DMS79 (cell line): ENCODE measurements around the gene SLC66A2.

ENCODE experiments used
- DNase-seq: peaks from one replicate; lab custom pipeline; 2025; lab: John Stamatoyannopoulos, UW

Gene SLC66A2

DNA sequence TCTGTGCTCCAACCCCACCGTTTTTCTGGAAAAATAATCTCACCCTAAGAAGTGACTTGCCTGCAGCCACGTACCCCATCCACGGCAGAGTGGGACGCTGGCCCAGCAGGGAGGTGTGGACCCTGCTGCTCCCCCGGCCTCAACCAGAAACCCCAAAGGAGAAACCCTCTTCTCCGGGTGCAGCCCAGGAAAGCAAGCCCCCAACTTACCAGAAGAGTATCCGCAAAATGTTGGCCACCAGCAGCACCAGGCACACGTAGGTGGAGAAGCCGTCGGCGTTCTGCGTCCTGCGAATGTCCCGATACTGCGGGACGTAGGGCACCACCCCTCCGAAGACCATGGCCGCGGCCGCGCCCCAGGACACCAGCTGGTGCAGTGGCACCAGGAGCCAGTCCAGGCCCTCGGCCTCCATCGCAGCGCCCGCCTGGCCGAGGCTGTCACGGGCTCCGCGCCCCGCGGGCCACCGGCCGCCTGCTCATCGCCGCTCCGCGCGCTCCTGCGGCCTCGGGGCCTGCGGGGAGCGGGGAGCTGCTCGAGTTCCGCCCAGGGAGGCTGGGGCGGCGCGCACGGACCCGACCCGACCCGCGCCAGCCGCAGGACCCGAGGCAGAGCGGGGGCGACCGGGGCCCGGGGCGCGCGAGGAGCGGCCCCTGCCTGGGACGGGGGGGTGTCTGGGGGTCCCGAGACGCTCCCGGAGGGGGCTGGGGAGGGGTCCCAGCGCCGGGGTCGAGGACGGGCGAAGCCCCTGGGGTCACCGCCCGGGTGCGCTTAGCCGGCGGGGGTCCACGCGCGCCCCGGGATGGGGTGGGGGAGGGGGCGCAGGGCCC is 725 bp downstream of the SLC66A2 start:
- DNase-seq: no peak

GRCh38 chr18:79949697-79950487 is 1.6 kb downstream of the SLC66A2 start:
- no peak for DNase-seq

- no peak for DNase-seq
Observed at GRCh38 chr18:79948719-79949411, 2.6 kb downstream of the SLC66A2 start.

- DNase-seq: no peak
Observed at GRCh38 chr18:79947881-79948610, 3.4 kb downstream of the SLC66A2 start.

DNA sequence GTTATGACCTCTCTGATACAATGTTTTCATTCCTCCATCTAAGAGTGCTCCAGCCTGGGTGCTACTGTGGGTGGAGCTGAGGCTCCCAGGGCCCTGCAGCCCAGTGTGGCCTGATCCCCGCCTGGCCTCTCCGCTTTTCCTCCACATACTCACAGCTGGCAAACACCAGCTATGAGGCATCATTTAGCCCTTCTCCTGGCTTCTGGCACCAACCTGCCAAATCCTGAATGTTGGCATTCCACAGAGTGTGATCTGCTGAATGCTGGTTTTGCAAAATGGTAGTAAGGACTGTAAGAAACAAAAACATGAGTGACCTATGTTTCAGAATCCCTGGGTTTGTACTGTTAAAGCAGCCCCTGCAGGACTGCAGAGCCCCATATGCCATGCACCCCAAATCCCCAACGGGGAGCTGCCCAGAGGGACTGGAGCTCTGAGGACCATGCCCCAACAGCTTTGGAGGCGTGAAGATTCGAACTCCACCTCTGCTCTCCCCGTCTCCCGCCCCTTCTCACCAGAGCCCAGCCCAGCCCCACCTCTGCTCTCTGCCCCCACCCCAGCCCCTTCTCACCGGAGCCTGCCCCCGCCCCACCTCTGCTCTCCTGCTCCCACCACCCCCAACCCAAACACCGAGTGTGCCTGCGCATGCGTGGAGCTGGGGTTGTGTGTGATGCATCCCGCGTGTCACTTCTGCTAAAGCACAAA is 4.2 kb downstream of the SLC66A2 start:
- no peak for DNase-seq

DNA sequence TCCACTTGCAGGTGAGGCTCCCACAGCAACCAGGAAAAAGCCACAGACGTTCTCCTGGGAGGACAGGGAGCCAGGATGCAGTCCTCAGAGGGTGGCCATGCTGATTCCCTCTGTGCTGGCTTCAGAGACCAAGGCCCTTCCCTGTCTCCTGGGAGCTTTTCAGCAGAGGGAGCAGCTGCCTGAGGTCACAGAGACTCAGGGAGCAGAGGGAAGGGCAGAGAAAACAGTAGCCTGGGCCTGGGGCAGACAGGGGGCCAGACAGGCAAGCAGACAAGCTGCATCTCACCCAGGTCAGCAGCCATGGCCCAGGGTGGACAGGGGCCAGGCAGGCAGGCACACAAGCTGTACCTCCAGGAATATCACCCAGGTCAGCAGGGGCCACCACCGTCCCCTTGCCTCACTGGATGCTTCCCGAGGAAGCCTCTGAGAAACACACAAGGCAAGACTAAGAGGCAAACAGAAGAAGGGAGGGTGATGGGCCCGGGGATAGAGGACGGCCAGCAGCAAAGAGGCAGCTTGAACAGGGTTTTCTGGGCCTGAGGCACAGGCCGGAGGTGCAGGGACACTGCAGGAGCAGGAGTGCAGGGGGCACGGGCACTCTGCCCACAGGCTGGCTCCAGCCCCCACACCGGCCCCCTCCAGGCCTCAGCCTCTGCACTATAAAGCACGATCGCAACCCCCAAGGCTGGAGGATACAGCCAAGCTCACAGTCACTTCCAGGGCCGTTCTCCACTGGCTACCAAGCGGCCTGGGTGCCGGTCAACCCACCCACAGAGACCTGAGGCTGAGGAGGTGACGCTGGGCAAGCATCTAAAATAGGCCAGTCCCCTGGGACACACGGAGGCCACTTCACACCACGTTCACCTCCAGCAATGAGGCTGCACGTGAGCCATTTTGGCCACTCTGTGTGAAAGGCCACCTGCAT is 6.1 kb downstream of the SLC66A2 start:
- DNase-seq: no peak

- no peak for DNase-seq
Observed at GRCh38 chr18:79944746-79945117, 6.7 kb downstream of the SLC66A2 start.

DNA sequence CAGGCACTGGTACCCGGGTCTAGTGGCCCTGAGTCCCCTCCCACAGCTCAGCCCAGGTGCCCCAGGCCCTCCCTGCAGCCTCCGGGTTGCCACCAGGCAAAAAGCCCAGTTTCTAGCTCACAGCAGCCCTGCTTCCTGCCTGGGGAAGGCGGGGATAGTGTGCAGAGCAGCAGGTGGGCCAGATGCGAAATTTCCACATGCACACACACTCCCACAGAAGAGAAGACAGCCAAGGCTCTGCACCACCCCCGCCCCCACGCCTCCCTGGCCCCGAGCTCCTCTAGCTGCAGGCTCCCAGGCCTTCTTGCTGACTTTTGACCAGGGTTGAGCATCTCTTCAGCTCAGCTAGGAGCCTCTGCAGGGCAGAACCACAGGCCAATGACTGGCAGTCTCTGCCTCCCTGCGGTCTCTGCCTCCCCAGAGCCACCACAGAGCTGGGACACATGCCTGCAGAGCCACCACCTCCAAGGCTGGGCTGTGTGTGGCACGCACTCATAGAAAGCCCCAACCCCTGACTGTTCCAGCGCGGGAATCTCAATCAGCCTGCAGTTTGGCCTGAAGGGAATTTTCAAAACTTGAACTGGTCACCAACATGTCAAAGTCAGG is 7.2 kb downstream of the SLC66A2 start:
- DNase-seq: no peak

DNA sequence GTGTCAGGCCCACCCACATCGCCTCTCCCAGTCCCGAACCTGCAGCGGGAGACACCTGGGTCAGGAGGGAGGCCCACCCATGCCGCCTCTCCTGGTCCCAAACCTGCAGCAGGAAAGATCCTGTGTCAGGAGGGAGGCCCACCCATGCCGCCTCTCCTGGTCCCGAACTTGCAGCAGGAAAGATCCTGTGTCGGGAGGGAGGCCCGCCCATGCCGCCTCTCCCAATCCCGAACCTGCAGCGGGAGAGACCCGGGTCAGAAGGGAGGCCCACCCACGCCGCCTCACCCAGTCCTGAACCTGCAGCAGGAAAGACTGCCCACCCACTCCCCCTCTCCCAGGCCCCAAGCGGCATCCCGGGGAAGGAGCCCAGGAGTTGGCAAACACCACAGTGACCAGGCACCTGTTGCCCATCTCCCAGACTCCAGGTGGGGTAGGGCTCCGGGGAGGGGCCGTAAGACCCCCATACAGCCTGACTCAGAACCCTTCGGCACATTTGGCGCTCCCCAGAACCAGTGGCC is 7.8 kb downstream of the SLC66A2 start:
- DNase-seq: no peak

- no peak for DNase-seq
Observed at GRCh38 chr18:79942786-79943607, 8.5 kb downstream of the SLC66A2 start.

DNA sequence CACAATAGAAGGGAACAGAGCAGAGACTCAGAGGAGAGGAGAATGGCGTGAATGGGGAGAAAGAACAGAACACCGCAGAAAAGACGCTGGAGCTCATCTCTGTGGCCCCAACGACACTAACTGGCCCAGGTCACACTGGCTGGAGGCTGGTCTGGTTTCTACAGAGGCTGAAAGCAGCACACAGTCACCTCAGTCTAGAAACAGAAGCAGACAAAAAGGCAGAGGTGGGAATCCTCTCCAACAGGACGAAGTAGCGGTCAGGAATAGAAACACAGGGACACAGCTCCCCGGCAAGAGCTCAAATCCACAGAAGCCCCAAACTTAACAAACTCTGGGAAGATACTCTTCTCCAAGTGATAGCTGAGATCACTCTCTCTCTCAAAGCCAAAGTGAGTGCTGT is 9.2 kb downstream of the SLC66A2 start:
- DNase-seq: no peak

- DNase-seq: no peak
Observed at GRCh38 chr18:79941473-79942119, 9.9 kb downstream of the SLC66A2 start.

GRCh38 chr18:79940814-79941472 is 10.5 kb downstream of the SLC66A2 start:
- no peak for DNase-seq

DNA sequence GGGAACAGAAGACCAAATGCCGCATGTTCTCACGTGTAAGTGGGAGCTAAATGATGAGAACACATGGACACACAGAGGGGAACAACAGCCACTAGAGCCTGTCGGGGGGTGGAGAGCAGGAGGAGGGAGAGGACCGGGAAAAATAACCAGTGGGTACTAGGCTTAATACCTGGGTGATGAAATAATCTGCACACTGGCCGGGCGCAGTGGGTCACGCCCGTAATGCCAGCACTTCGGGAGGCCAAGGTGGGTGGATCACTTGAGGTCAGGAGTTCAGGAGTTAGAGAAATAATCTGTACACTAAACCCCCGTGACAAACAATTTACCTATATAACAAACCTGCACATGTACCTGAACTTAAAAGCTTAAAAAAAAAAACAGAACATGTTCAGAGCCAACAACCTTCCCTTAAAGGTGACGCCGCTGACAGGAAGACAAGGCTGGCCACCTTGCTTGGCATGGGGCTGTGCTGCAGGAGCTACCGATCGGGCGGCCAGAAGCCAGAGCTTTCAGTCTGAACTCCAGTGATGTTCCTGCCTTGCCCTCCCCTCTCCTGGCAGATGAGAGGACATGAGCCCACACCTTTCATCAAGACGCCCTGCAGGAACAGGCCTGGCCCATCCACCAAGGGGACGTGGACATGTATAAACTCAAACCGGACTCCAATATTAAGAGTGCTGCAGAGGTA is 11.2 kb downstream of the SLC66A2 start:
- DNase-seq: no peak

GRCh38 chr18:79939096-79939495 is 12.4 kb downstream of the SLC66A2 start:
- no peak for DNase-seq

- DNase-seq: no peak
Observed at GRCh38 chr18:79938196-79938595, 13.3 kb downstream of the SLC66A2 start.
